ENCODE results near the gene PNLIPRP1.

The PNLIPRP1 gene

GRCh38 chr10:116608686-116609594 is 18.2 kb downstream of the PNLIPRP1 start:
- DNase-seq (ENCODE audit: extremely low read depth, low read depth): no peak
- no peak for TF ChIP-seq CTCF (IDR thresholded peaks at IDR 0.05; ENCODE audit: low read depth, low read length, missing control alignments)
- H3K4me3 ChIP-seq (replicated peaks; ENCODE audit: low read depth, low read length): peak overlapping the region; percentile 17; the same call in 1 of the 2 replicates

- no peak for DNase-seq (ENCODE audit: extremely low read depth, low read depth)
- no peak overlapping the region for H3K4me3 ChIP-seq (replicated peaks; ENCODE audit: low read depth, low read length)
- no peak for TF ChIP-seq CTCF (IDR thresholded peaks at IDR 0.05; ENCODE audit: low read depth, low read length, missing control alignments)
Observed at GRCh38 chr10:116610443-116611152, 19.8 kb downstream of the PNLIPRP1 start.

GRCh38 chr10:116611153-116611545 is 20.4 kb downstream of the PNLIPRP1 start:
- no peak for DNase-seq (ENCODE audit: extremely low read depth, low read depth)
- H3K4me3 ChIP-seq (replicated peaks; ENCODE audit: low read depth, low read length): no peak overlapping the region
- TF ChIP-seq CTCF (IDR thresholded peaks at IDR 0.05; ENCODE audit: low read depth, low read length, missing control alignments): no peak

- no peak for TF ChIP-seq CTCF (IDR thresholded peaks at IDR 0.05; ENCODE audit: low read depth, low read length, missing control alignments)
- no peak overlapping the region for H3K4me3 ChIP-seq (replicated peaks; ENCODE audit: low read depth, low read length)
- no peak for DNase-seq (ENCODE audit: extremely low read depth, low read depth)
Observed at GRCh38 chr10:116612107-116612769, 21.5 kb downstream of the PNLIPRP1 start.

GRCh38 chr10:116613471-116613870 is 22.7 kb downstream of the PNLIPRP1 start:
- no peak for DNase-seq (ENCODE audit: extremely low read depth, low read depth)
- no peak for TF ChIP-seq CTCF (IDR thresholded peaks at IDR 0.05; ENCODE audit: low read depth, low read length, missing control alignments)
- H3K4me3 ChIP-seq (replicated peaks; ENCODE audit: low read depth, low read length): no peak overlapping the region

- TF ChIP-seq CTCF (IDR thresholded peaks at IDR 0.05; ENCODE audit: low read depth, low read length, missing control alignments): no peak
- no peak for DNase-seq (ENCODE audit: extremely low read depth, low read depth)
- no peak overlapping the region for H3K4me3 ChIP-seq (replicated peaks; ENCODE audit: low read depth, low read length)
Observed at GRCh38 chr10:116614796-116615195, 24.0 kb downstream of the PNLIPRP1 start.

All from HFF-Myc (cell line).